K562 (cell line): ENCODE results near the gene PRXL2A. TPM values are rescaled to one million over a fixed set of nuclear protein-coding genes. Genes with fewer than 3 reads are reported as not detected.
A peak's percentile ranks its signal among the peaks of the same experiment; 100 is the strongest.

Source experiments
- ARHGAP35 ChIP-seq: fragments of 450-650 bp; IDR thresholded peaks from 2 replicates; pipeline ENCODE4 v1.6.1; 2018; ENCODE audit not compliant: partially characterized antibody
- BRD9 ChIP-seq: fragments of 450-650 bp; IDR thresholded peaks from 2 replicates; pipeline ENCODE4 v1.6.1; 2018; ENCODE audit warnings: low read depth; ENCODE audit not compliant: partially characterized antibody
- BRF1 ChIP-seq: IDR thresholded peaks from 3 replicates; pipeline ENCODE4 v1.6.1; 2011; ENCODE audit warnings: borderline replicate concordance, mild to moderate bottlenecking; ENCODE audit not compliant: insufficient read length; ENCODE audit errors: extremely low read depth
- CREBBP ChIP-seq: IDR thresholded peaks from one replicate; pipeline ENCODE4 v1.6.1; 2012; ENCODE audit warnings: low read depth, mild to moderate bottlenecking, control low read depth, inconsistent platforms, low read length
- EGR1 ChIP-seq: fragments of 450-650 bp; conservative IDR thresholded peaks from 2 replicates; pipeline ENCODE4 v1.6.1; 2017; ENCODE audit warnings: mild to moderate bottlenecking
- EP400 ChIP-seq: fragments of 450-650 bp; IDR thresholded peaks from 2 replicates; pipeline ENCODE4 v1.6.1; 2017; ENCODE audit warnings: antibody characterized with exemption, mild to moderate bottlenecking, moderate library complexity
- GTF2A2 ChIP-seq: IDR thresholded peaks from 2 replicates; pipeline ENCODE4 v1.6.1; 2016; ENCODE audit warnings: mild to moderate bottlenecking, missing genetic modification characterization, missing compliant biosample characterization
- MAZ ChIP-seq, 2 experiments: fragments of 450-650 bp in 1 of 2; sonication (generic) in 1 of 2; formaldehyde crosslinking; IDR thresholded peaks in 1 of 2; conservative IDR thresholded peaks in 1 of 2; 2 replicates each; pipeline versions ENCODE4 v1.4.0 to v1.5.0; 2020; ENCODE audit warnings: mild to moderate bottlenecking in 1 of 2, missing genetic modification reagents in 1 of 2
- PHF20 ChIP-seq: fragments of 450-650 bp; IDR thresholded peaks from 2 replicates; pipeline ENCODE4 v1.6.1; 2018; ENCODE audit not compliant: partially characterized antibody
- RHOXF2B ChIP-seq: fragments of 250-450 bp; sonication (Bioruptor Pico); conservative IDR thresholded peaks from 2 replicates; pipeline ENCODE4 v1.5.1; 2021
- SAFB2 ChIP-seq: fragments of 200-400 bp; formaldehyde crosslinking; IDR thresholded peaks from 2 replicates; pipeline ENCODE4 v1.6.1; 2018; ENCODE audit warnings: borderline replicate concordance, low read length, low read depth, moderate library complexity; ENCODE audit not compliant: severe bottlenecking
- SP2 ChIP-seq: IDR thresholded peaks from 2 replicates; pipeline ENCODE4 v1.6.1; 2011; ENCODE audit warnings: mild to moderate bottlenecking, low read depth, low read length, moderate library complexity; ENCODE audit not compliant: poor library complexity, severe bottlenecking; ENCODE audit errors: extremely low read depth
- ZBED1 ChIP-seq: IDR thresholded peaks from 2 replicates; pipeline ENCODE4 v1.6.1; 2014
- ZNF12 ChIP-seq: sonication (generic); formaldehyde crosslinking; IDR thresholded peaks from 2 replicates; pipeline ENCODE4 v1.4.0; 2020; ENCODE audit warnings: mild to moderate bottlenecking, missing genetic modification reagents
- ZNF143 ChIP-seq: sonication (generic); formaldehyde crosslinking; IDR thresholded peaks from 2 replicates; pipeline ENCODE4 v1.9.0; 2022; ENCODE audit warnings: mild to moderate bottlenecking, missing genetic modification reagents
- ZNF146 ChIP-seq: IDR thresholded peaks from one replicate; pipeline ENCODE4 v1.6.1; 2018; ENCODE audit warnings: missing compliant biosample characterization; ENCODE audit not compliant: unreplicated experiment
- polyA plus RNA-seq, 8 experiments: library from polyadenylated mRNA; depleted of rRNA in 4 of 8; stranded (reverse) in 5 of 8; unstranded in 3 of 8; fragments of >200 nt; fragmentation: Nextera tagmentation in 2 of 8; fragmentation: Illumina TruSeq in 1 of 8; extraction: Ambion mirVana in 2 of 8; extraction: Trizol in 1 of 8; gene quantifications; 2 replicates each; pipeline versions ENCODE4 v1.2.1 to v1.2.3, GENCODE V29; 2011 to 2014; ENCODE audit warnings: inconsistent platforms in 1 of 8, missing spikeins in 1 of 8
- total RNA-seq, 7 experiments: library from RNA; depleted of rRNA in 6 of 7; stranded (reverse); fragments of >200 nt in 6 of 7; fragmentation: Illumina TruSeq in 2 of 7; extraction: Trizol in 2 of 7; gene quantifications; 2 replicates each; pipeline versions ENCODE4 v1.2.1 to v1.2.3, GENCODE V29; 2011 to 2021; ENCODE audit warnings: low replicate concordance in 1 of 7
- TF ChIP-seq, protein P1 (sequence below): fragments of 450-650 bp; IDR thresholded peaks from 2 replicates; pipeline ENCODE4 v1.6.1; 2016; ENCODE audit warnings: mild to moderate bottlenecking, moderate library complexity

The PRXL2A gene
- total and polyA plus RNA-seq, 9 of the 15 experiments (the other 6 are each of a cell fraction or from before 2014, with no cell fraction given): 0.14 to 1.2 (median 0.75) TPM

DNA sequence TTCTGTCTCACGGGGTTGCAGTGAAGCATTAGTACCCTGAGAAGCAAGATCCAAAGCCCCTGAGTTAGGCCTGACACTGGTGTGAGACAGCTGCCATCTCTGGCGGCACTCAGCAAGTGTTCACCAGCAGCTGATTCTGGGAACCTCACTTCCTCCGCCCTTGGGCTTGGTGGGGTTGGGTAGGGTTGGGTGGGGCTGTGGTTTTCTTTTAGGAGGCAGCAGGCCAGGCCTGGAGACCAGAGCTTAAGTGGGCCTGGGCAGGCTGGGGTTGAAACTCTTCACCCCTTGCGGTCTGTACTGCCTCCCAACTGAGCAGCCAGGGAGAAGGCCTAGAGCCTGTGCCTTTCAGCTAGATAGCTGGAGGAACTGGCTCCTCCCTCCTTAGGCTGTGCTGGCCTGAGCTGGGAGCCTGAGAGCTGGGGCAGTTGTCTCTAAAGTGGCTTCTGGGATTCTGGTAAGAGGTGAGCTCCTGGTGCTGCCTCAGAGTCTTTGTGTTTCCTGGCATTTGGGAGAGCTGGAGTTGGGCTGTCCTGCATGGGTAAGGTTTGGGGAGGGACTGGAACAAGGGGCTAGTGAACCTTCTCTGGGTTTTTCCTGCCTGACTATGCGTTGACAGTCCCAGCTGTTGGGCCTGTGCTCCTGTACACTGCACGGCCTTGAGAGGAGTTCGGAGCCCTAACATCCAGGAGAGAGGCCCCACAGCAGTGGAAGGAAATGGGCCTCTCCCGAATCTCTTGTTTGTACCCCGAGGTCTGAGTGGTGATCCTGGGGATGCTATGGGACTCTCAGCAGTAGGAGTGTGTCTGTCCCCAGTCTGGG is 50.9 kb downstream of the PRXL2A start (continued):
- TF ChIP-seq SP2 (no peak), PHF20 (no peak), MAZ (CRISPR knock-in tag; conservative IDR thresholded peaks at IDR 0.05 in 1 of 2, IDR thresholded peaks at IDR 0.05 in 1 of 2) (peak; percentile 40 to 80; a peak in 3 of 4 replicates), ZNF143 (CRISPR knock-in tag) (no peak), BRD9 (no peak), BRF1 (no peak), CREBBP (no peak), GTF2A2 (no peak), EGR1 (no peak), EP400 (no peak), ZBED1 (no peak), ARHGAP35 (no peak), SAFB2 (no peak), ZNF12 (0 out of 2 replicates have a peak, but pooled peaks have one; percentile 52), RHOXF2B (CRISPR knock-in tag) (no peak), ZNF146 (CRISPR knock-in tag) (no peak)
- TF ChIP-seq, protein P1, sequence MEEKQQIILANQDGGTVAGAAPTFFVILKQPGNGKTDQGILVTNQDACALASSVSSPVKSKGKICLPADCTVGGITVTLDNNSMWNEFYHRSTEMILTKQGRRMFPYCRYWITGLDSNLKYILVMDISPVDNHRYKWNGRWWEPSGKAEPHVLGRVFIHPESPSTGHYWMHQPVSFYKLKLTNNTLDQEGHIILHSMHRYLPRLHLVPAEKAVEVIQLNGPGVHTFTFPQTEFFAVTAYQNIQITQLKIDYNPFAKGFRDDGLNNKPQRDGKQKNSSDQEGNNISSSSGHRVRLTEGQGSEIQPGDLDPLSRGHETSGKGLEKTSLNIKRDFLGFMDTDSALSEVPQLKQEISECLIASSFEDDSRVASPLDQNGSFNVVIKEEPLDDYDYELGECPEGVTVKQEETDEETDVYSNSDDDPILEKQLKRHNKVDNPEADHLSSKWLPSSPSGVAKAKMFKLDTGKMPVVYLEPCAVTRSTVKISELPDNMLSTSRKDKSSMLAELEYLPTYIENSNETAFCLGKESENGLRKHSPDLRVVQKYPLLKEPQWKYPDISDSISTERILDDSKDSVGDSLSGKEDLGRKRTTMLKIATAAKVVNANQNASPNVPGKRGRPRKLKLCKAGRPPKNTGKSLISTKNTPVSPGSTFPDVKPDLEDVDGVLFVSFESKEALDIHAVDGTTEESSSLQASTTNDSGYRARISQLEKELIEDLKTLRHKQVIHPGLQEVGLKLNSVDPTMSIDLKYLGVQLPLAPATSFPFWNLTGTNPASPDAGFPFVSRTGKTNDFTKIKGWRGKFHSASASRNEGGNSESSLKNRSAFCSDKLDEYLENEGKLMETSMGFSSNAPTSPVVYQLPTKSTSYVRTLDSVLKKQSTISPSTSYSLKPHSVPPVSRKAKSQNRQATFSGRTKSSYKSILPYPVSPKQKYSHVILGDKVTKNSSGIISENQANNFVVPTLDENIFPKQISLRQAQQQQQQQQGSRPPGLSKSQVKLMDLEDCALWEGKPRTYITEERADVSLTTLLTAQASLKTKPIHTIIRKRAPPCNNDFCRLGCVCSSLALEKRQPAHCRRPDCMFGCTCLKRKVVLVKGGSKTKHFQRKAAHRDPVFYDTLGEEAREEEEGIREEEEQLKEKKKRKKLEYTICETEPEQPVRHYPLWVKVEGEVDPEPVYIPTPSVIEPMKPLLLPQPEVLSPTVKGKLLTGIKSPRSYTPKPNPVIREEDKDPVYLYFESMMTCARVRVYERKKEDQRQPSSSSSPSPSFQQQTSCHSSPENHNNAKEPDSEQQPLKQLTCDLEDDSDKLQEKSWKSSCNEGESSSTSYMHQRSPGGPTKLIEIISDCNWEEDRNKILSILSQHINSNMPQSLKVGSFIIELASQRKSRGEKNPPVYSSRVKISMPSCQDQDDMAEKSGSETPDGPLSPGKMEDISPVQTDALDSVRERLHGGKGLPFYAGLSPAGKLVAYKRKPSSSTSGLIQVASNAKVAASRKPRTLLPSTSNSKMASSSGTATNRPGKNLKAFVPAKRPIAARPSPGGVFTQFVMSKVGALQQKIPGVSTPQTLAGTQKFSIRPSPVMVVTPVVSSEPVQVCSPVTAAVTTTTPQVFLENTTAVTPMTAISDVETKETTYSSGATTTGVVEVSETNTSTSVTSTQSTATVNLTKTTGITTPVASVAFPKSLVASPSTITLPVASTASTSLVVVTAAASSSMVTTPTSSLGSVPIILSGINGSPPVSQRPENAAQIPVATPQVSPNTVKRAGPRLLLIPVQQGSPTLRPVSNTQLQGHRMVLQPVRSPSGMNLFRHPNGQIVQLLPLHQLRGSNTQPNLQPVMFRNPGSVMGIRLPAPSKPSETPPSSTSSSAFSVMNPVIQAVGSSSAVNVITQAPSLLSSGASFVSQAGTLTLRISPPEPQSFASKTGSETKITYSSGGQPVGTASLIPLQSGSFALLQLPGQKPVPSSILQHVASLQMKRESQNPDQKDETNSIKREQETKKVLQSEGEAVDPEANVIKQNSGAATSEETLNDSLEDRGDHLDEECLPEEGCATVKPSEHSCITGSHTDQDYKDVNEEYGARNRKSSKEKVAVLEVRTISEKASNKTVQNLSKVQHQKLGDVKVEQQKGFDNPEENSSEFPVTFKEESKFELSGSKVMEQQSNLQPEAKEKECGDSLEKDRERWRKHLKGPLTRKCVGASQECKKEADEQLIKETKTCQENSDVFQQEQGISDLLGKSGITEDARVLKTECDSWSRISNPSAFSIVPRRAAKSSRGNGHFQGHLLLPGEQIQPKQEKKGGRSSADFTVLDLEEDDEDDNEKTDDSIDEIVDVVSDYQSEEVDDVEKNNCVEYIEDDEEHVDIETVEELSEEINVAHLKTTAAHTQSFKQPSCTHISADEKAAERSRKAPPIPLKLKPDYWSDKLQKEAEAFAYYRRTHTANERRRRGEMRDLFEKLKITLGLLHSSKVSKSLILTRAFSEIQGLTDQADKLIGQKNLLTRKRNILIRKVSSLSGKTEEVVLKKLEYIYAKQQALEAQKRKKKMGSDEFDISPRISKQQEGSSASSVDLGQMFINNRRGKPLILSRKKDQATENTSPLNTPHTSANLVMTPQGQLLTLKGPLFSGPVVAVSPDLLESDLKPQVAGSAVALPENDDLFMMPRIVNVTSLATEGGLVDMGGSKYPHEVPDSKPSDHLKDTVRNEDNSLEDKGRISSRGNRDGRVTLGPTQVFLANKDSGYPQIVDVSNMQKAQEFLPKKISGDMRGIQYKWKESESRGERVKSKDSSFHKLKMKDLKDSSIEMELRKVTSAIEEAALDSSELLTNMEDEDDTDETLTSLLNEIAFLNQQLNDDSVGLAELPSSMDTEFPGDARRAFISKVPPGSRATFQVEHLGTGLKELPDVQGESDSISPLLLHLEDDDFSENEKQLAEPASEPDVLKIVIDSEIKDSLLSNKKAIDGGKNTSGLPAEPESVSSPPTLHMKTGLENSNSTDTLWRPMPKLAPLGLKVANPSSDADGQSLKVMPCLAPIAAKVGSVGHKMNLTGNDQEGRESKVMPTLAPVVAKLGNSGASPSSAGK: no peak
